CD1c-positive myeloid dendritic cell (primary cell): Measurements from ENCODE around the gene RNF4.
"Not testable (repeated sequence)": the region's sequence is repeated elsewhere in the genome, so short reads cannot be mapped to it uniquely, and the experiment has no call there.

Experiments
- DNase-seq: peaks from one replicate; pipeline ENCODE4 v3.0.0-alpha.2; 2016; ENCODE audit errors: extremely low spot score

RNF4 gene

GRCh38 chr4:2457481-2458295 is 11.2 kb upstream of the RNF4 start:
- no peak for DNase-seq

DNA sequence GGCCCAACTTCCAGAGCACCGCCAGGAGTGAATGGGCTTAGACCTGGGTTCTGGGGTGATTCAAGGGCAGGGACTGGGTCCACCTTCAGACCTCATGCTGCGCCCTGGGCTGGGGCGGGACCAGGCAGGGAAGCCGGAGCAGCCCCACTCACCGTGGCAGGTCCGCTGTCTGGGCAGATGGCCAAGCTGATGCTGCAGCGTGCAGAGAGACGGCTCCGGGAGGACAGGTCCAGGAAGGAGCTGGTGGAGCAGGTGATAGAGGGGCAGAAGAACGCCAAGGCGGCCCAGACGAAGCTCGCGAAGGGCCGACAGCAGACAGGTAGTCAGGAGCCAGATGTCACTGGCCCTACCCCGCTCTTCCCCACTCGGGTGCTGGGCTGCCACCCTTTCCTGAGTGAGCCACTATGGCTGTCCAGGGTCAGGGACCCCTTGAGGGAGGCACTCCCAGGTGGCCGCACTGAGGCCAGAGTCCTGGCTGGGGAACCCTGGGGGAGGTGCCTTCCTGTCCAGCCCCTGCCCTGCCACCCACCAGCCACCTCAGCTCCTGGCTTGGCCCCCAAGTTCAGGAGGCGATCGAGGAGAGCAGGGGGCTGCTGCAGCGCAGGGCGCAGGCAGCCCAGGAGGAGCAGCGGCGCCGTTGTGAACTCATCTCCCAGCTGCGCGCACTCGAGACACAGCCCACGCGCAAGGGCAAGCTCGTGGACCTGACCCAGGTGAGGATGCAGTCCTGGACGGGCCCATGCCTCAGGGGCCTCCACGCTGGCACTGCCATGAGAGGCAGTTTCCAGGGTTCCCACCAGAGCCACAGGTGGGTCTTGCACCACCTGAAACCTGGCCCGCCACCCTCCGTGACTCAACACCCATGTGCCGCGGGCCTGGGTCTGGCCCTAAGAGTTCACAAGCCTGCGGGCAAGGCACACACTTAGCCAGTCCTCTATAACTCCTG is 10.1 kb upstream of the RNF4 start:
- DNase-seq = no peak

DNA sequence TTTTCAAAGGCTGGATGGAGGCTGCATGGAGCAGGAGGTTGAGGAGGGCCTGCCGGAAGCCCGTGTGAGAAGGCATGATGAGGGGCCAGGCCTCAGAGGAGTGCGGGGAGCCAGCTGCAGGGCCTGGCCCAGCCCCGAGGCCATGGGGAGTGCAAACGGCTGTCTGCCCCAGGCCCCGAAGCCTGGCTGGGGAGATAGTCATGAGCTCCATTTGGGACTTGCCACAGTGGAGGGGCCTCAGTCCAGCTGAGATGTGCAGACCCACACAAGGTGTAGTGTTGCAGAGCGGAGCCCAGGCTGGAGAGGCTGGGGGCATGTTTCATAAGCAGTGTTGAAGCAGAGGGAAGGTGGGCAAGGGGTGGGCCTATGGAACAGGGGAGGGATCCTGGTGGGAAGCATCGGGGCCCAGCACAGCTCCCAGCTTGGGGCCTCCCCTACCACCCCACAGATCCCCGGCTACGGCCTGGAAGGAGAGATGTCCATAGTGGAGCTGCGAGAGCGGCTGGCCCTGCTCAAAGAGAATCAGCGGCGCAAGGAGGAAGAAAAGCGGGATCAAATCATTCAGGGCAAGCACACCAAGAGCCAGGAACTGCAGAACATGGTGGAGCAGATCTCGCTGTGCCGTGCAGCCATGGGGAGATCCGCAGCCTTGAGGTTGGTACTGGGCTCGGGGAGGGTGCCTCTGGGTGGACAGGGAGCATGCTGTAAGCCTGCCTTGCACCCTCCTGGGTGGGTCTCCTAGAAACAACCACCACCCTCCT is 9.1 kb upstream of the RNF4 start:
- no peak for DNase-seq

DNA sequence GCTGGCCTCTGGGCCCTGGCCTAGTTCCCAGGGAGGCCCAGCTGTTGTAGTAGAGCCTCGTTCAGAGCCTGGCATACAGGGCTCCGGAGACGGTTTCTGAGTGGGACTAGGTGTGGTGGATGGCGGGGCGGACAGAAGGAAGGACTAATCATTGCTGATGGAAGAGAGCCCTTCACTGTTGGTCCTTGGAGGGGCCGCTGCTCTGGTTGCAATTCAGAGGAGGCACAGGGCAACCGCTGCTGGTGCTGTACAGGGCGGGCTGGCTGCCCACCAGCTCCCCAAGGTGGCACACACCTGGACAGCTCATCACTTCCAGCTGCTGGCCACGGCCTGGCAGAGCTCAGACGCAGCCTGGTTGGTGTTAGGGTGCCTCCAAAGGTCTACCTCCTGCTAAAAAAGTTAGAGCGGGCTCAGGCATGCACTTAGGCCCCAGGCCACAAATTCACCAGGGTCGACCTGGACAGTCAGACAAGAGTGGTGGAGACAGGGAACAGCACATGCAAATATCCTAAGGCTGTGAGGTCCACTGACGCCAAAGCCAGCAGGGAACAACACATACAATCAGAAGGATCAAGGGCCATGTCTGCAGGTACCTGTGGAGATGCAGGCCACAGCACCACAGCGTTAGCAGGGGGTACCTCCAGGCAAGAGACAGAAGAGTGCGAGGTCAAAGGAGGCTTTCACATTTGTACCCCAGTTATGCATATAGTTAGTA is 7.5 kb upstream of the RNF4 start:
- DNase-seq = no peak

GRCh38 chr4:2462218-2462991 is 6.5 kb upstream of the RNF4 start:
- DNase-seq = peak; percentile 71

GRCh38 chr4:2462992-2463762 is 5.7 kb upstream of the RNF4 start:
- DNase-seq = no peak

GRCh38 chr4:2465032-2465431 is 3.9 kb upstream of the RNF4 start:
- DNase-seq = no peak

DNA sequence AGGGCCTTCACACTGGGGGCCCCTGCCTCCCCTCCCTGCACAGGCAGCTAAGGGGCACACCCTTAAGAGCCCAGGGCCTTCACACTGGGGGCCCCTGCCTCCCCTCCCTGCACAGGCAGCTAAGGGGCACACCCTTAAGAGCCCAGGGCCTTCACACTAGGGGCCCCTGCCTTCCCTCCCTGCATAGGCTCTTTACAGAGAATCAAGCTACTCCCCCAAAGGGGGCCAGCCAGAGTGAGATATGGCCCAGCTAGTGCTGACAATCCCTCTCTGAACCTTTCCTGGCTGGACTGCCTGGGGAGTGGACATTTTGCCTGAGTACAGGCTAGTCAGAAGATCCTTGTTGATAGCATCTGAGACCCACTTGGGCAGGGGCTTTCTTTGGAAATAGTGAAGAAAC is 3.4 kb upstream of the RNF4 start:
- not testable (repeated sequence) for DNase-seq

- peak; percentile 68 for DNase-seq
These were observed 482 bp downstream of the RNF4 start for GRCh38 chr4:2469192-2469984.

- DNase-seq = no peak
These were observed 1.9 kb downstream of the RNF4 start for GRCh38 chr4:2470791-2471190.

DNA sequence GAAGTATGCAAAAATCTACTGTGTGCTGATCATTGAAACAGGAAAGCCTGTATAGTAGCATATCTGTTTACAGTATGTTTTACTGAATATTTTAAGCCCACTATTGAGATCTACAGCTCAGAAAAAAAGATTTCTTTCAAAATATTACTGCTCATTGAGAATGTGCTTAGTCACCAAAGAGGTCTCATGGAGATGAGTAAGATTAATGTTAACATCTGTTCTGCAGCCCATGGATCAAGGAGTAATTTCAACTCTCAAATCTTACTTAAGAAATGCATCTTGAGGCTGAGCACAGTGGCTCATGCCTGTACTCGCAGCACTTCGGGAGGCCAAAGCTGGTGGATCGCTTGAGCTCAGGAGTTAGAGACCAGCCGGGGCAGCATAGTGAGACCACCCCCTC is 3.3 kb downstream of the RNF4 start:
- no peak for DNase-seq

DNA sequence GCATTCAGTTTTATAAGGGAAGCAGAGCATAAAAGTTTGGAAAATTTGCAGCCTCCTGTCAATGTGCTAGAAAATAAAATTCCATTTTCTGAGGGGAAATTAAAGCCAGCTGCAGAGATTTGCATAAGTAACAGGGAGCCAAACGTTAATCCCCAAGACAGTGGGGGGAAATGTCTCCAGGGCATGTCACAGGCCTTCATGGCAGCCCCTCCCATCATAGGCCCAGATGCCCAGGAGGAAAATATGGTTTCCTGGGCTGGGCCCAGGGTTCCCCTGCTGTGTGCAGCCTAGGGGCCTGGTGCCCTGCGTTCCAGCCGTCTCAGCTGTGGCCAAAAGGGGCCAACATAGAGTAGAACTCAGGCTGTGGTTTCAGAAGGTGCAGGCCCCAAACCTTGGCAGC is 9.3 kb downstream of the RNF4 start:
- DNase-seq = no peak

DNA sequence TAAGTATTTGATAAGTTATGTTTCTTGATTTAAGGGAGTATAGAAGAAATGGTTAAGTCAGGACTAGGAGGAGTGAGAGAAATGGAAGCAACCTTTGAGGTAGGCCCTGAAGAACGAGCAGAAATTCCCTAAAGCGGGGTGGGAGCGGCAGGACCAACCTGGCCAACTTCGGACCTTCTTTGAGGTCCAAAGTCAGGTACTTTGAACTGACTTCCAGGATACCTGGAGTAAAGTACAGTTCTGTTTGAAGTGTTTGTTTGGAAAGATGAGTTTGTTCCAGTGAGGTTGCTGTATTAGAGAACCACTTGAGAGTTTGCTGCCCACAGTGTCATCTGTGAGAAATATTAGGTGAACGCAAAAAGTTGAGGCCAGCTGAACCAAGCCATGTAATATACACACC is 11.7 kb downstream of the RNF4 start:
- DNase-seq = no peak

- no peak for DNase-seq
These were observed 13.3 kb downstream of the RNF4 start for GRCh38 chr4:2482192-2482591.

DNA sequence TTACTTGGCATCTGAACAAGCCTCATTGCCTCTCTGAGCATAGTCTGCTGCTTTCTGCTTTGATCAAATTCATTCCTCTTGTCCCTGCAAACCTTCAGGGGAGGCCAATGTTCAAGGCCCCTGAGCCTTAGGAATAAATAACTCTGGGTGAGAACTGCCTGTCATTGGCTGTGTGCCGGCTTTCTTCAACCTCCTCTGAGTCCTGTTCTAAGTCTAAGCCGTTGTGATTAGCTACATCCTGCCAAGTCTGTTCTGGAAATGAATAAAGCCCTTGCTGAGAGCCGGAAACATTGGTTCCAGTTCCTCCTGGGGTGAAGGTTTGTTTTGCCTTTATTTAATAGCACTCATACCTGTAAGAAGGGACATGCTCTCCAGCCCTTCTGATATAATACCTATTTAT is 13.8 kb downstream of the RNF4 start:
- peak; percentile 46 for DNase-seq

DNA sequence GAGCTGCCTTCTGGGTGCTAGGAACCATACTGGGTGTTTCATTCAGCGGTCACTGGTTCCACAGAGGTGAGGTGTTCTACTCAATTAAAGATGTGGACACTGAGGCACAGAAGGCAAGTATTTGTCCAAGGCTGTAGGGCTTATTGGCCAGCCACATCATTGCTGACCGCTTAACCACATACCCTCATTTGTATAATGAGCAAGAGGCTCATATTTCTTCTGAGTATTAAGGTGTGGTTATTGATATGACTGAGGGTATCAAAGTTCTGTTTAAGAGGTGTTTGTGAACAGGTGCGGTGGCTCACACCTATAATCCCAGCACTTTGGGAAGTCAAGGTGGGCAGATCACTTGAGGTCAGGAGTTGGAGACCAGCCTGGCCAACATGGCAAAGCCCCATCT is 14.3 kb downstream of the RNF4 start:
- no peak for DNase-seq

DNA sequence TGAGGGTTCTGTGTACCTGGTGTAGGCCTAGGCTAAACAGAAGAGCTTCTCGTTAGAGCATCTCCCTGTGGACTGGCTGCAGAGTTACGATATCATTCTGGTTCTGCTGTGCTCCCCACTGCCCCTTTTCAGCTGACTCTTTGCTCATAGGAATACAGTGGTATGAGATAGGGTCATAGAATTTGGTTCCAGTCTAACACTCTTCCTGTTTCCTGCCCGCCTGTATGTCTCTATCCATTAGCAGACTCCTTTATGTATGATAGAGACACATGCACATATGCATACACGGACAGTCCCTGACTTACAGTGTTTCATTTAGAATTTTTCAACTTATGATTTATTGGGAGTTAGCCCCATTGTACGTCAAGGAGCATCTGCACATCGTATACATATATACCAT is 15.3 kb downstream of the RNF4 start:
- peak; percentile 38 for DNase-seq

GRCh38 chr4:2484993-2485392 is 16.1 kb downstream of the RNF4 start:
- peak; percentile 94 for DNase-seq

DNA sequence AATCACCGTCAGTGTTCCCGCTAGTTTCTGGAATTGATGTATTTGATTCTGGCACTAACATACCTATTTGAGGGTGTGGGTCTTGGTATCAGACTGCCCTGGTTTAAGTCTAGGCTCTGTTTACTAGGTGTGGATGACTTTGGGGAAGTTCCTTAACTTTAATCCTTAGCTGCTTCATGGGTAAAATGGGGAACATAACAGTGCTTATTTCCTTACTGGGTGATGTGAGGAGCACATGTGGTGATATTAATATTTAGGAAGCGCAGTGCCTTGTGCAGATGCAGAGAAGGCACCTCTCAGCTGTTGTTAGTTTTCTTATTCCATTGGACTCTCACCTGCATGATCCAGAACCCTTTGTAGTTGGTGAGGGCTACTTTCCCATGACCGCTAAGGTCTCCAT is 17.1 kb downstream of the RNF4 start:
- peak; percentile 67 for DNase-seq
